ENCODE measurements around the gene CHCHD3. TPM values are rescaled to one million over a fixed set of nuclear protein-coding genes. Genes with fewer than 3 reads are reported as not detected.

The CHCHD3 gene
- total RNA-seq (2014; rRNA removed; shearing (Covaris generic)) (83.8 and 141 TPM in 2 replicates), total RNA-seq (2022) (83.5 and 86.7 TPM in 2 replicates), Bru-seq, nascent RNA (percentile 85 among the genes with signal in this experiment), BruChase-seq, experiment 1, labeled RNA remaining after a 6-hour chase (percentile 66 among the genes with signal in this experiment), BruChase-seq, experiment 2, labeled RNA remaining after a 2-hour chase (percentile 69 among the genes with signal in this experiment)
- long read RNA-seq, transcript CHCHD3-201 (8 exons, 1,598 nt) = major isoform, 182 of 211 reads
- long read RNA-seq, partial matches to known transcripts = 2 of 211 reads
- long read RNA-seq, other reads (novel, unspliced or antisense) = 26 of 211 reads

- intact Hi-C loops (cut with micrococcal nuclease; ENCODE audit: unreplicated experiment) = loop anchor here (5.0 kb wide), 1 partner anchor 171 kb away; the partner anchor contains the start of gene EXOC4
- no TSS peak for BruUV-seq (replicated peaks)
- Histone ChIP-seq H2AFZ (ENCODE audit: low read length) (peak within 1 kb of the TSS; percentile 95), H3K79me2 (ENCODE audit: insufficient read depth, low read depth, low read length) (peaks cover 50% of the 10 kb centered on the region), H3K4me2 (ENCODE audit: low read length) (peak within 1 kb of the TSS; percentile 94), H3K4me3 (ENCODE audit: low read depth, low read length, poor library complexity, severe bottlenecking) (peak within 1 kb of the TSS; percentile 91), H3K4me1 (ENCODE audit: insufficient read depth, low read length, poor library complexity, severe bottlenecking) (peaks cover 18% of the 10 kb centered on the region), H4K20me1 (ENCODE audit: insufficient read depth, low read length) (peaks cover 23% of the 10 kb centered on the region), H3K27ac (ENCODE audit: low read depth, low read length, poor library complexity, severe bottlenecking) (peak within 1 kb of the TSS; percentile 43), H3K36me3 (ENCODE audit: insufficient read depth, low read length) (peaks cover 30% of the 10 kb centered on the region), H3K9me2 (ENCODE audit: insufficient read depth, low read length) (no peaks in the 10 kb centered on the region), H3K9me3 (ENCODE audit: low read length) (no peaks in the 10 kb centered on the region)
- ChIA-PET POLR2A (interaction anchor here (0.6 to 1.4 kb wide), 8 partner anchors 10 to 1155 kb away, joined by 3 to 5 read pairs (median 4); no protein-coding TSS in a partner anchor), CTCF (ENCODE audit: unreplicated experiment) (interaction anchor here (1.0 kb wide), 1 partner anchor 41 kb away, joined by 3 read pairs; no protein-coding TSS in a partner anchor)
- peak; percentile 98 for DNase-seq (ENCODE audit: low spot score)
- TF ChIP-seq EZH2phosphoT487 (IDR thresholded peaks at IDR 0.05; ENCODE audit: borderline replicate concordance, low read depth, low read length) (no peak), CTCF (conservative IDR thresholded peaks at IDR 0.05; ENCODE audit: low read length) (no peak)
These were observed at the start of gene CHCHD3 for GRCh38 chr7:133081599-133082389. Gene CHCHD3 (minus strand): TSS chr7:133082090. CDS start chr7:133081937, 153 bp downstream.

GRCh38 chr7:133130166-133130565 lies 48.3 kb upstream of the CHCHD3 start:
- no peaks in the 10 kb centered on the region for H3K9me2 ChIP-seq (ENCODE audit: insufficient read depth, low read length)
- H3K27ac ChIP-seq (ENCODE audit: low read depth, low read length, poor library complexity, severe bottlenecking) = no peak overlapping the region
- H3K4me2 ChIP-seq (ENCODE audit: low read length) = no peak overlapping the region
- no peaks in the 10 kb centered on the region for H3K9me3 ChIP-seq (ENCODE audit: low read length)
- CTCF ChIA-PET (ENCODE audit: unreplicated experiment) = no interaction called here
- intact Hi-C loops (cut with micrococcal nuclease; ENCODE audit: unreplicated experiment) = no loop called here
- H3K4me3 ChIP-seq (ENCODE audit: low read depth, low read length, poor library complexity, severe bottlenecking) = no peak overlapping the region
- no TSS peak for BruUV-seq (replicated peaks)
- H3K36me3 ChIP-seq (ENCODE audit: insufficient read depth, low read length) = no peaks in the 10 kb centered on the region
- no peaks in the 10 kb centered on the region for H3K4me1 ChIP-seq (ENCODE audit: insufficient read depth, low read length, poor library complexity, severe bottlenecking)
- POLR2A ChIA-PET = no interaction called here
- H3K79me2 ChIP-seq (ENCODE audit: insufficient read depth, low read depth, low read length) = no peaks in the 10 kb centered on the region
- H4K20me1 ChIP-seq (ENCODE audit: insufficient read depth, low read length) = no peaks in the 10 kb centered on the region
- H2AFZ ChIP-seq (ENCODE audit: low read length) = no peak overlapping the region
- no peak for TF ChIP-seq CTCF (conservative IDR thresholded peaks at IDR 0.05; ENCODE audit: low read length)
- DNase-seq (ENCODE audit: low spot score) = no peak
